HG03280 (cell line): ENCODE measurements around the gene NOTUM.

Experiments used
- ATAC-seq: cut with Tn5 transposase; IDR thresholded peaks from one replicate; pipeline ENCODE4 v1.9.1; 2021; ENCODE audit warnings: mild to moderate bottlenecking, moderate library complexity; ENCODE audit not compliant: unreplicated experiment

NOTUM gene

GRCh38 chr17:81940538-81941483 lies 20.2 kb downstream of the NOTUM start:
- no peak for ATAC-seq

DNA sequence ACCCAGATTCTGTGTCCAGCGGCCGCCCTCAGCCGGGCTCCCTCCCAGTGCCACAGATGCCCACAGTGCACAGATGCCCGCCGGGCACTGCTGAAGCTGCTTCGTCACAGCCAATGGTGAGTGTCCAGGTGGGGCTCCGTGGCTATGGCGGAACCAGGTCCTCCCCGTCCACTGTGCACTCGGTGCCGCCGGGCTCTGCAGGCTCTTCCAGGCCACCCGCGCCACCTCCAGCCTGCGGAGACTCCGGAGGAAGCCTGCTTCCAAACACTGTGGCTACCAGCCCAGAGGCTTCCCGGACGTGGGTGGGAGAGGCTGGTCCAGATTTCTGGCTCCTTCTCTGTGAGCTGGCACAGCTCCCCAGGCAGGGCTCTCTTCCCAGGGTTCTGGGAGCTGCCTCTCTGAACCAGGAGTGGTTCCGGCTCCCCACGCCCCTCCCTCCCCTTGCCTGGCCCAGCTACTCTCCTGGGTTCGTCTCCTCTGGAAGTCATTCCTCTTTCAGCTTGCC lies 21.1 kb downstream of the NOTUM start:
- no peak for ATAC-seq

- ATAC-seq: no peak
Observed at GRCh38 chr17:81939218-81939617, 21.8 kb downstream of the NOTUM start.

DNA sequence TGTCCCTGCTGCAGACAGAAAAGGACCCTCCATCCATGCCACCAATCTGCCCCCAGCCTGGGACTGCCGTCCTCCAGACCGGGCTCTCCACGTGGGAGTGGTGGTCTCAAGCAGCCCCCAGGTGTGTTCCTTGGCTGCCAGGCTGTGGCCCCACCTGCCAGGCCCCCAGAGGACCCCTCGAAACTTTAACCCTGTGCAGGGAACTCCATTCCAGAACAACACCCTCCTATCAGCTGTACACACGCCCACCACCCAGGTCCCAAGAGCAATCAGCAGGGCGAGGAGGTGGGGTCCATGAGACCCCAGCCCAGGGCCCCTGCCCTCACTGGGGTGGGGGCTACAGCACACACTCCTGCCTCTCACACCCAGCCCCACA lies 25.3 kb downstream of the NOTUM start:
- no peak for ATAC-seq

DNA sequence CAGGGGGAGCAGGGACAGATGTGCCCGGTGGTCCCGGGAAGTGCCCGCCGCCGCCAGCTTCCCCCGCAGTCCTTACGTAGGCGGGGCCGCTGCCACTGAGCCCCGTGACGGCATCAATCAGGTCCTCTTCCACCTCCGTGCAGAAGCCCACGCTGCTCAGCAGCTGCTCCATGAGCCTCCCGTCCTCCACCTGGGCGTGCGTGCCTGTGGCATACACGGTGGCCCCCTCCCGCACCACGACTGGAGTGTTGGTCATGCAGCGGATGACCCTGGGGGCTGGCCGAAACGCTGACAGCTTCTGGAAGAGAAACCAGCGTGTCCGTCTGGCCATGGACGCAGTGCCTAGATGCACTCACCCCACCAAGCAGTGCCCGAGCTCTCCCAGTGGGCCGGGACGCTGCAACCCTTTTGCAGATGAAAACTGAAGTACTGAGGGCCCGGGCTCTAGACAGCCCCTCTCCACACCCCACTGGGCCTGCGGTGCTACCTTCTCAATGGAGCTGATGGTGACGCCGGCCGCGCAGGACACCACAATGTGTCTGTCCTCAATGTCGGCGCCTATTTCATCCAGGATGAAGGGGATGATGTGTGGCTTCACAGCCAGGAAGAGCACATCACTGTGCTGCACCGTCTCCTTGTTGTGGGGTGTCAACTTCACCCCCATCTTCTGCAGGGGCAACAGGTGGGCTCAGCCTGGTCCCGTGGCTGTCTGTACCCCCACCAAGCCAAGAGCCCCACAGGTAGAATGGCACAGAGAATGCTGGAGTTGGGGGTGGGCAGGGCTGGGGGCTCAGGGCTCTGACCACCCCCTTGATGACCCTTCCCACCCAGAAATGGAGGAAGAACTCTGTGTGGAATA lies 25.9 kb downstream of the NOTUM start:
- no peak for ATAC-seq

- ATAC-seq: no peak
Observed at GRCh38 chr17:81934098-81934757, 26.8 kb downstream of the NOTUM start.

DNA sequence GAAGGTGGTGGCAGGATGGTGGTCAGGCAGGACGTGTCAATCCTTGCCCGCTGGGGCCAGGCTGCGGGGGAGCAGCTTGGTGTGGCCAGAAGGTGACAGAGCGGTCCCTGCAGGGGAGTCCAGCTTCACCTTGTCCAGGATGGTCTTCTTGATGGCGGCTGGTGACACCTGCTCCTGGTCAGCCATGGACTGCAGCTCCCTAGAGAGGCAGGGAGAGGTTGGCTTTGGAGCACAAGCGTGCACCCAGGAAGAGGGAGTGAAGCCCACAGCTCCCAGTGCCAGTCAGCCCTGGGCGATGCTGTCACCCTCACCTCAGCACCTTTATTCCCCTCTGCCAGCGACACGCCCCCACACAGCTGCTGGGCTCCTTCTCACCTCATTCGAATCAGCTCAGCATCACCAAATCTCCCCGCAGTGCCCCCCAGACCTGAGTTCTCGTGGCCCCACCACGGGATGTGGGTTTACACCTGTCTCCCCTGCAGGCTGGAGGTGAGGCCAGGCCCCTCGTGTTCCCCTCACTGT lies 27.7 kb downstream of the NOTUM start:
- no peak for ATAC-seq

DNA sequence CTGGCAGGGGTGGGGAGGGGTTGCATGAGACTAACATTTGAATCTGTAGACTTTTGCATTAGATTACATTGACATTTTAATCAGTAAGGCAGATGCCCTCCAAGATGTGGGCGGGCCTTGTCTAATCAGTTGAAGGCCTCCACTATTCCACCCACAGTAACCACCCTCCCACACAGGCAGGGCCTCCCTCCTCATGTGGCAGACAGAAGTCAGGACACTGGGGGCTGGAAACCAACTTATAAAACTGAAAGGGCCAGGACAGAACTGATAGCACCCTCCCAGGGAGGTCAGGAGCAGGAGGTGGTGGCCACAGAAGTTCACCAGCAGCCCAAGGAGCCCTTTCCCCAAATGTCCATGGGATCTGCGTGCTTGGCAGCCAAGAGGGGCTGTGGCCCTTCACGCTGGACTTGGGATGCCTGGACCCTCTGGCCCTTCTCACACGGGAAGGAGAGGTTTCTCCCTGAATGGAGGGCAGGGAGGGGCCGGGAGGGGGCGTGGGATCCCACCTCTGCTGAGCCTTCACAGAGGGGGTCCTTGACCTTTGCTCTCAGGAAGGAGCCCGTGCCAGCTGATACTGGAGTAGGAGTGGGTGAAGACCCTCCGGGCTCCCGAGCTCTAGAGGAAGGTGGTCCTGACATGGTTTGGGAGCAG lies 28.5 kb downstream of the NOTUM start:
- ATAC-seq: no peak

GRCh38 chr17:81931557-81932332 lies 29.2 kb downstream of the NOTUM start:
- no peak for ATAC-seq

- ATAC-seq: no peak
Observed at GRCh38 chr17:81931189-81931556, 29.8 kb downstream of the NOTUM start.

GRCh38 chr17:81930142-81931125 lies 30.6 kb downstream of the NOTUM start:
- ATAC-seq: no peak

- no peak for ATAC-seq
Observed at GRCh38 chr17:81929253-81930141, 31.5 kb downstream of the NOTUM start.

GRCh38 chr17:81928544-81929252 lies 32.3 kb downstream of the NOTUM start:
- ATAC-seq: no peak

DNA sequence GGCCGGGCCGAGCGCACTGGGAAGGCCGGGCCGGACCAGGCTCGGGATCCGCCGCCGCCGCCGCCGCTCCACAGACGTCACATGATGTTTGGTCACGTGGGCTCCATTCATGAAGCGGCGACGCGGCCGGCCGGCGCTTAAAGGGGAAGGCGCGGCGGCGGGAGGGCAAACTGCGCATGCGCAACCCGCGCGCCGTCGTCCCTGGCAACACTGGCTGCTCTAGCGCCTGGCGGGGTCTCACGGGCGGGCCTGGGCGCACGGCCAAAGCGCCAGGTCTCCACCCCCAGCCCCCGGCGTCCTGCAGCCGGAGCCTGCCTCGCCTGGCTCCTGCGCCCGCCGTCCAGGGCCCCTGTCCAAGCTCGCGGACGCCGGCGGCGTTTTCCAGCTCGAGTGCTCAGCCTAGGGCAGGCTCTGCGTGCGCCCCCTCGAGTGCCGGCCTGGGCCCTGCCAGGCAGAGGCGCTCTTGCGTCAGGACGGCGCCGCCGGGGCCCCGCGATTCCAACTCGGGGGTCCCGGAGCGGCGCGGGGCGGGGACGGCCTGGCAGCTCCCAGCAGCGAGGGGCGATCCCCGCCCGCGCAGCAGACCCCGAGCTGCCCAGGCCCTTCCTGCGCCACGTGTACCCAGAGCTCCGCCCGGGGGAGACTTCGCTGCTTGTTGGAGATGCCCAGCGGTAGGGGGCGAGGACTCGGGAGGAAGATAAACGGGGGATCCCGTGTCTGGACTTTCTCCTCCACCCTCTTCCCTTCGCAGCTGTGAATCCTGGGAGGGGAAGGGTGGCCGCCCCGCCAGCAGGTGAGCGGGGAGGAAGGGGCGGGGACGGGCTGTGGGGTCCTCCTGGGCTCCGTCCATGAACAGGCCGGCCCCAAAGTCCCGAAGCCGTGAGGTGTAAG lies 33.1 kb downstream of the NOTUM start, which contains the start of gene MAFG:
MAFG (minus strand) TSS at position 83 of the 891 bp plus-strand sequence. CDS start 4,550 bp downstream, outside the sequence.
- peak; percentile 74 for ATAC-seq

DNA sequence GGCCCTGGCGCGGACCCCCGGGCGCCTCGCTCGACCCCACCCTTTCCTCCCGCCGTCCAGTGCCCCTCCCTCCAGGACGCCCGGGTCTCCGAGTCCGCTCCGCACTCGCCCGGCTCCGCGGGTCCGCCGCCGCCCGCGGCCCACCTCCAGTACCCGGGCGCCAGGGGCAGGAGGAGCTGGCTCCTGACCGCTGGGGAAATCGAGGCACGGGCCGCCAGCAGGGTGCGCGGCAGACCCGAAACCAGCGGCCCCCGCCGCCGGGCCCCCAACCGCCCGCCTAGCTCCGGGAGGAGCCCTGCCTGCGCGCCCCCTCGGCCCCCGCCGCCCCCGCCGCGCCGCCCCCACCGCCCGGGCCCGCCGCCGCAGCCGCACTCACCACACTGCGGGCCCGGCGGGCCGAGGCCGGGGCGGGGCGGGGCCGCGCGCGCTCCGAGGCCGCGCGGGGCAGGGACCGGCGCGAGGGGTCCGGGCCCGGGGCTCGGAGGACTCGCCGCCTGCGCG lies 33.8 kb downstream of the NOTUM start:
- ATAC-seq: peak; percentile 17
